Upper lobe of left lung (tissue), 4 donors: ENCODE measurements around the gene BET1L.

ENCODE experiments used
- POLR2A ChIP-seq, 4 donors: fragments of 450-650 bp; IDR thresholded peaks; one replicate each; pipeline ENCODE4 v1.5.1; 2016 to 2017; ENCODE audit warnings: antibody characterized with exemption in 4 of 4, mild to moderate bottlenecking in 2 of 4
- TF ChIP-seq, protein P1 (sequence below), 6 experiments: fragments of 450-650 bp in 4 of 6; fragments of 200-600 bp in 2 of 6; sonication (generic) in 2 of 6; IDR thresholded peaks; one replicate each; pipeline ENCODE4 v1.5.1; 2016 to 2019; ENCODE audit warnings: antibody characterized with exemption in 6 of 6

DNA sequence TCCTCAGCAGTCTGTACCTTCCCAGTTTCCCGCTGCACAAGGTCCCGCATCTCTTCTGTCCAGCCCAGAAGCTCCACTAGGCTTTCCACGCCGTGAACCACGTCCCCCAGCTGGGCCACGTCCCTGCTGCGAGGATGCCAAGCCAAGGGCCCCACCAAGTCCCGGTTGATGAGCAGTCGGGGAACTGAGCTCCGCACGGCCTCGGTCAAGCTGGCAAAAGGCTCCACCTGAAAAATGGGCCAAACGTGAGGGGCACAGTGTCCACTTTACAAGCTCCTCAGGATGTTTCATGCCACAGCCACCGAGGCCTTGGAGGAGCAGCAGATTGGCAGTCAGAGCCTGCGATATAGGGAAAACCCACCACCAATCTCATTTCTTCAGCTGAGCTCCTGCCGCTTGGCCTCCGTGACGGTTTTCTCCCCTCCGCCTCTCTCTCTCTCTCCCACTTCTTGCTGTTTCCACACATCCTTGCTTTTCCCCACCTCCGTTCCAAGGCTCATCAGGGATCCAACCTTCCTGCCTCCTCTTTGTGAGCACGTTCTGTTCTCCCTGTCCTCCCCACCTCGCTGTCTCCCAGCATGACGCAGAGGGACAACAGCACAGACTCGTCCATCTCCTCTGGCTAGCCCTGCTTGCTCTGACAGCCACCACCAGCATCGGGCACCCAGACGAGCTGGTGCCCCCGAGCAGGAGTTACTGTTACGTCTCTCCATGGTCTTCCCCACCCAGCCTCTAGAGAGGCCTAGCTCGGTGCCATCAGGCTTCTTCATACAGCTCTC is 11.8 kb upstream of the BET1L start:
- TF ChIP-seq, protein P1, sequence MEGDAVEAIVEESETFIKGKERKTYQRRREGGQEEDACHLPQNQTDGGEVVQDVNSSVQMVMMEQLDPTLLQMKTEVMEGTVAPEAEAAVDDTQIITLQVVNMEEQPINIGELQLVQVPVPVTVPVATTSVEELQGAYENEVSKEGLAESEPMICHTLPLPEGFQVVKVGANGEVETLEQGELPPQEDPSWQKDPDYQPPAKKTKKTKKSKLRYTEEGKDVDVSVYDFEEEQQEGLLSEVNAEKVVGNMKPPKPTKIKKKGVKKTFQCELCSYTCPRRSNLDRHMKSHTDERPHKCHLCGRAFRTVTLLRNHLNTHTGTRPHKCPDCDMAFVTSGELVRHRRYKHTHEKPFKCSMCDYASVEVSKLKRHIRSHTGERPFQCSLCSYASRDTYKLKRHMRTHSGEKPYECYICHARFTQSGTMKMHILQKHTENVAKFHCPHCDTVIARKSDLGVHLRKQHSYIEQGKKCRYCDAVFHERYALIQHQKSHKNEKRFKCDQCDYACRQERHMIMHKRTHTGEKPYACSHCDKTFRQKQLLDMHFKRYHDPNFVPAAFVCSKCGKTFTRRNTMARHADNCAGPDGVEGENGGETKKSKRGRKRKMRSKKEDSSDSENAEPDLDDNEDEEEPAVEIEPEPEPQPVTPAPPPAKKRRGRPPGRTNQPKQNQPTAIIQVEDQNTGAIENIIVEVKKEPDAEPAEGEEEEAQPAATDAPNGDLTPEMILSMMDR (IDR thresholded peaks at IDR 0.05): no peak
- no peak for TF ChIP-seq POLR2A (IDR thresholded peaks at IDR 0.05)
